Stimulated activated CD4-positive, alpha-beta T cell treated with anti-CD3 and anti-CD28 coated beads, Interleukin-4, amount 100 ng/mL, for 48 hours (primary cell): ENCODE data around the gene NSD2.

Experiments
- DNase-seq, 2 donors: peaks; one replicate each; pipeline ENCODE4 v3.0.0-alpha.2; 2020; ENCODE audit warnings: low read depth in 2 of 2

The NSD2 gene

GRCh38 chr4:1945124-1945895 lies 74.1 kb downstream of the NSD2 start:
- DNase-seq = no peak

GRCh38 chr4:1945912-1946311 lies 74.7 kb downstream of the NSD2 start:
- DNase-seq = no peak

GRCh38 chr4:1948232-1948631 lies 77.0 kb downstream of the NSD2 start:
- no peak for DNase-seq

- DNase-seq = no peak
Measured at GRCh38 chr4:1948892-1949436, 77.8 kb downstream of the NSD2 start.

GRCh38 chr4:1950369-1950768 lies 79.2 kb downstream of the NSD2 start:
- no peak for DNase-seq

GRCh38 chr4:1952058-1952700 lies 81.0 kb downstream of the NSD2 start:
- DNase-seq = no peak

- DNase-seq = no peak
Measured at GRCh38 chr4:1952719-1953118, 81.5 kb downstream of the NSD2 start.

GRCh38 chr4:1953335-1953734 lies 82.1 kb downstream of the NSD2 start:
- no peak for DNase-seq

GRCh38 chr4:1956631-1957030 lies 85.4 kb downstream of the NSD2 start:
- no peak for DNase-seq

- no peak for DNase-seq
Measured at GRCh38 chr4:1958276-1959103, 87.3 kb downstream of the NSD2 start.

GRCh38 chr4:1959104-1959384 lies 87.9 kb downstream of the NSD2 start:
- no peak for DNase-seq

GRCh38 chr4:1960170-1960825 lies 89.1 kb downstream of the NSD2 start:
- DNase-seq = no peak

GRCh38 chr4:1961038-1961437 lies 89.8 kb downstream of the NSD2 start:
- no peak for DNase-seq

- DNase-seq = no peak
Measured at GRCh38 chr4:1961563-1961962, 90.4 kb downstream of the NSD2 start.

GRCh38 chr4:1962980-1963379 lies 91.8 kb downstream of the NSD2 start:
- DNase-seq = no peak

GRCh38 chr4:1964443-1964842 lies 93.2 kb downstream of the NSD2 start:
- no peak for DNase-seq

- DNase-seq = no peak
Measured at GRCh38 chr4:1964971-1965370, 93.8 kb downstream of the NSD2 start.

- DNase-seq = no peak
Measured at GRCh38 chr4:1967512-1968149, 96.4 kb downstream of the NSD2 start.

GRCh38 chr4:1968686-1969295 lies 97.6 kb downstream of the NSD2 start:
- DNase-seq = no peak

- DNase-seq = no peak
Measured at GRCh38 chr4:1969928-1970723, 98.9 kb downstream of the NSD2 start.
